Endothelial cell of umbilical vein (primary cell): ENCODE data around the gene RBM5.

ENCODE experiments used
- CTCF ChIP-seq, 2 donors: IDR thresholded peaks; 1 replicate in 1 of 2; 2 replicates in 1 of 2; pipeline ENCODE4 v1.5.1; 2011; ENCODE audit warnings: low read length in 2 of 2, mild to moderate bottlenecking in 2 of 2, moderate library complexity in 2 of 2, control low read depth in 1 of 2, inconsistent platforms in 1 of 2, low read depth in 1 of 2; ENCODE audit not compliant: insufficient read depth in 1 of 2; ENCODE audit errors: extremely low read depth in 1 of 2
- EZH2 ChIP-seq: IDR thresholded peaks from 2 replicates; pipeline ENCODE4 v1.6.1; 2012; ENCODE audit warnings: borderline replicate concordance, low read depth, mild to moderate bottlenecking, moderate library complexity, low read length, inconsistent platforms; ENCODE audit not compliant: severe bottlenecking
- FOS ChIP-seq: IDR thresholded peaks from 2 replicates; pipeline ENCODE4 v1.6.1; 2011; ENCODE audit warnings: mild to moderate bottlenecking, low read length, moderate library complexity, borderline replicate concordance; ENCODE audit not compliant: insufficient read depth
- GATA2 ChIP-seq: IDR thresholded peaks from 2 replicates; pipeline ENCODE4 v1.7.0; 2011; ENCODE audit warnings: low read depth, mild to moderate bottlenecking, moderate library complexity, mixed read lengths, low read length; ENCODE audit not compliant: insufficient read length, insufficient read depth
- JUN ChIP-seq: IDR thresholded peaks from 2 replicates; pipeline ENCODE4 v1.6.1; 2011; ENCODE audit warnings: borderline replicate concordance, low read depth; ENCODE audit not compliant: insufficient read length, insufficient read depth
- MAX ChIP-seq: IDR thresholded peaks from 2 replicates; pipeline ENCODE4 v1.6.1; 2011; ENCODE audit not compliant: insufficient read depth, insufficient read length
- MYC ChIP-seq: IDR thresholded peaks from one replicate; pipeline ENCODE4 v1.6.1; 2011; ENCODE audit warnings: mild to moderate bottlenecking, low read depth, low read length
- POLR2A ChIP-seq: IDR thresholded peaks from 2 replicates; pipeline ENCODE4 v1.6.1; 2012; ENCODE audit warnings: low read depth, mild to moderate bottlenecking, control low read depth, low read length
- POLR2AphosphoS5 ChIP-seq: IDR thresholded peaks from 2 replicates; pipeline ENCODE4 v1.6.1; 2012; ENCODE audit warnings: low read depth, mild to moderate bottlenecking, control low read depth, low read length, moderate library complexity; ENCODE audit not compliant: insufficient read depth

GRCh38 chr3:50168388-50168787, 79.7 kb downstream of the RBM5 start:
- no peak for TF ChIP-seq CTCF (IDR thresholded peaks at IDR 0.05; ENCODE audit: extremely low read depth in 1 of 2, insufficient read depth in 1 of 2, low read depth in 1 of 2, low read length in 2 of 2)
- no peak for TF ChIP-seq POLR2A
- TF ChIP-seq MAX: no peak
- TF ChIP-seq MYC: no peak
- TF ChIP-seq POLR2AphosphoS5: no peak
- TF ChIP-seq GATA2: no peak
- TF ChIP-seq EZH2: no peak
- no peak for TF ChIP-seq FOS
- TF ChIP-seq JUN: no peak
